Suprapubic skin (tissue), 4 donors: ENCODE measurements around the gene PRRX2. TPM values are rescaled to one million over a fixed set of nuclear protein-coding genes. Genes with fewer than 3 reads are reported as not detected.

Source experiments
- DNase-seq, 2 donors: peaks; one replicate each; pipeline ENCODE4 v3.0.0-alpha.2; 2019; ENCODE audit warnings: low spot score in 2 of 2
- H3K27ac ChIP-seq: fragments of 200-600 bp; sonication (generic); one replicate; pipeline ENCODE4 v1.5.1; 2019
- H3K27me3 ChIP-seq: fragments of 200-600 bp; sonication (generic); one replicate; pipeline ENCODE4 v1.5.1; 2019
- H3K36me3 ChIP-seq: fragments of 200-600 bp; sonication (generic); one replicate; pipeline ENCODE4 v1.5.1; 2019
- H3K4me1 ChIP-seq: fragments of 200-600 bp; sonication (generic); one replicate; pipeline ENCODE4 v1.5.1; 2019
- H3K4me3 ChIP-seq: fragments of 200-600 bp; sonication (generic); one replicate; pipeline ENCODE4 v1.5.1; 2019; ENCODE audit warnings: mild to moderate bottlenecking
- H3K9me3 ChIP-seq: fragments of 200-600 bp; sonication (generic); one replicate; pipeline ENCODE4 v1.5.1; 2019
- EP300 ChIP-seq: sonication (generic); formaldehyde crosslinking; IDR thresholded peaks from one replicate; pipeline ENCODE4 v1.6.1; 2017; ENCODE audit warnings: antibody characterized with exemption
- POLR2A ChIP-seq, 2 donors: fragments of 450-650 bp; IDR thresholded peaks; one replicate each; pipeline ENCODE4 v1.6.1; 2017; ENCODE audit warnings: antibody characterized with exemption in 2 of 2, mild to moderate bottlenecking in 2 of 2, moderate library complexity in 2 of 2
- POLR2AphosphoS5 ChIP-seq, 3 donors: sonication (generic); formaldehyde crosslinking; IDR thresholded peaks; one replicate each; pipeline ENCODE4 v1.6.1; 2017; ENCODE audit warnings: antibody characterized with exemption in 3 of 3
- WGBS: methylation state at CpG from one replicate; pipeline ENCODE4 v1.1.5; 2018; 5-methylcytosine and 5-hydroxymethylcytosine counted together
- total RNA-seq, 4 donors: library from RNA; depleted of rRNA; stranded (reverse); fragments of >200 nt; gene quantifications; one replicate each; pipeline ENCODE4 v1.1.0, GENCODE V29; 2016
- TF ChIP-seq, protein P1 (sequence below), 2 donors: fragments of 200-600 bp in 1 of 2; fragments of 450-650 bp in 1 of 2; sonication (generic) in 1 of 2; IDR thresholded peaks; one replicate each; pipeline ENCODE4 v1.5.1; 2016 to 2019; ENCODE audit warnings: antibody characterized with exemption in 2 of 2, mild to moderate bottlenecking in 1 of 2, moderate library complexity in 1 of 2

The PRRX2 gene
- total RNA-seq, 4 donors from 2014 or later = 9.9 to 16.9 (median 14.0) TPM

DNA sequence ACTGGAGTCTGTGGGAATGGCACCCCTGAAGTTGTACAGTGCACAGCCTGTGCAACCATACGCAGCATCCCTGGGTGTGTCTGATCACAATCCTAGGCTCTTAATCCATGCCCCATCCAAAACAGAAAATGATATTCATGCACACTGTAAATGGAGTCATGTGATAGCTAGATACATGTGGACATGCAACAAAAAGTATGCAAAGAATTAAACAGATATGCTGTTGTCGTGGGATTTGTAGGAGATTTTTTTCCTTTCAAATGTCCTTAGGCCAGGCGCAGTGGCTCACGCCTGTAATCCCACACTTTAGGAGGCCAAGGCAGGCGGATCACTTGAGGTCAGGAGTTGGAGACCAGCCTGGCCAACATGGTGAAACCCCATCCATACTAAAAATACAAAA lies 36.1 kb downstream of the PRRX2 start:
- H3K4me1 ChIP-seq = peaks cover 58% of the 10 kb centered on the region
- H3K27ac ChIP-seq = peak overlapping the region; percentile 74
- H3K9me3 ChIP-seq = no peaks in the 10 kb centered on the region
- no peak for DNase-seq
- H3K36me3 ChIP-seq = no peaks in the 10 kb centered on the region
- H3K27me3 ChIP-seq = peaks cover 15% of the 10 kb centered on the region
- TF ChIP-seq, protein P1, sequence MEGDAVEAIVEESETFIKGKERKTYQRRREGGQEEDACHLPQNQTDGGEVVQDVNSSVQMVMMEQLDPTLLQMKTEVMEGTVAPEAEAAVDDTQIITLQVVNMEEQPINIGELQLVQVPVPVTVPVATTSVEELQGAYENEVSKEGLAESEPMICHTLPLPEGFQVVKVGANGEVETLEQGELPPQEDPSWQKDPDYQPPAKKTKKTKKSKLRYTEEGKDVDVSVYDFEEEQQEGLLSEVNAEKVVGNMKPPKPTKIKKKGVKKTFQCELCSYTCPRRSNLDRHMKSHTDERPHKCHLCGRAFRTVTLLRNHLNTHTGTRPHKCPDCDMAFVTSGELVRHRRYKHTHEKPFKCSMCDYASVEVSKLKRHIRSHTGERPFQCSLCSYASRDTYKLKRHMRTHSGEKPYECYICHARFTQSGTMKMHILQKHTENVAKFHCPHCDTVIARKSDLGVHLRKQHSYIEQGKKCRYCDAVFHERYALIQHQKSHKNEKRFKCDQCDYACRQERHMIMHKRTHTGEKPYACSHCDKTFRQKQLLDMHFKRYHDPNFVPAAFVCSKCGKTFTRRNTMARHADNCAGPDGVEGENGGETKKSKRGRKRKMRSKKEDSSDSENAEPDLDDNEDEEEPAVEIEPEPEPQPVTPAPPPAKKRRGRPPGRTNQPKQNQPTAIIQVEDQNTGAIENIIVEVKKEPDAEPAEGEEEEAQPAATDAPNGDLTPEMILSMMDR (IDR thresholded peaks at IDR 0.05) = no peak
- no peak for TF ChIP-seq EP300
- TF ChIP-seq POLR2A (IDR thresholded peaks at IDR 0.05) = no peak
- TF ChIP-seq POLR2AphosphoS5 (IDR thresholded peaks at IDR 0.05) = no peak
- 89% methylated on average over 5 of the region's 5 CpGs for WGBS
- H3K4me3 ChIP-seq = no peak overlapping the region

DNA sequence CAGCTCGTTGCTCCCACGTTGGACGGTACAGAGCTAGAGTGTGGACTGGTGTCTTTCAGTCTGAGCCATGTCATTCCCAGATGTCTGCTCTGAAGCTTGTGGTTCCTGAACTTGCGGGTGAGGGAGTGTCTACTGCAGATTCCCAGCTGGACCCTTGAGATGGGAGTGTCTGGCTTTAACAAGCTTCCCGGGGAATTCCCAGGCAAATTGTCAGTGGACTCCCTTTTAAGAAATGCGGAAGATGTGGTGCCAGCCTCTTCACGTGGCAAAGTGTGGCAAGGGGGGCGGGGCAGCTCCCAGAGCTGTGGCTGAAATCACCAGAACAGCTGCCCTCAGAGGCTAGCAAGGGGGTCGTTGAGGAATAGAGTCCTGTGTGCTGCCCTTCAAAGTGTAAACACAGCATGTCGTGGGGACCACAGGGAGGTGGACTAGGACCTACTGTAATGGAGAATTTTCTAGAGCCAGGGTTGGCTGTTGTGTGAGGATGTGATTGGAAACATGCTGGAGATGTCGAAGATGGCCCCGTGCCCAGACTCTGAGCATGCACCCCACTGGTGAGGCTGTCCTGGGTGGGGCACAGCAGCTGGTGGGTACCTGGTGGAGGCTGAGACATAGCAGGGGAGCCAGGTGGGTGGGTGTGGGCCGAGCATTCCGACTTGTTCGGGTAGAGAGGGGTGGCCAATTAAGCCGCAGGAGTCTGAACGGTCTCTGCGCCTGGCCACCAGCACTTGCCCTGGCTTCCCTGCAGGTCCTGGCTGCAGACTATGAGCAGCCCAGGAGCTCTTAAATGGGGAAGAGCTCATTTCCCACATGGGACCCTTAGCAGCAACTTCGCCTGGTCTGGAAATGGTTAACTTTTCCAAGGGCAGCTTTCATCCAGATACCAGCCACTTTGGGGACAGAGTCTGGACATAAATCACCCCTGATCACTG lies 37.4 kb downstream of the PRRX2 start:
- TF ChIP-seq EP300 = no peak
- TF ChIP-seq POLR2AphosphoS5 (IDR thresholded peaks at IDR 0.05) = peak in 1 of 3 donors; percentile 27
- WGBS = 16% methylated on average over 9 of the region's 19 CpGs
- peaks cover 46% of the 10 kb centered on the region for H3K4me1 ChIP-seq
- no peak overlapping the region for H3K4me3 ChIP-seq
- peak overlapping the region; percentile 74 for H3K27ac ChIP-seq
- H3K27me3 ChIP-seq = peaks cover 2% of the 10 kb centered on the region
- DNase-seq = peak in 1 of 2 donors; percentile 86
- no peaks in the 10 kb centered on the region for H3K36me3 ChIP-seq
- H3K9me3 ChIP-seq = no peaks in the 10 kb centered on the region

DNA sequence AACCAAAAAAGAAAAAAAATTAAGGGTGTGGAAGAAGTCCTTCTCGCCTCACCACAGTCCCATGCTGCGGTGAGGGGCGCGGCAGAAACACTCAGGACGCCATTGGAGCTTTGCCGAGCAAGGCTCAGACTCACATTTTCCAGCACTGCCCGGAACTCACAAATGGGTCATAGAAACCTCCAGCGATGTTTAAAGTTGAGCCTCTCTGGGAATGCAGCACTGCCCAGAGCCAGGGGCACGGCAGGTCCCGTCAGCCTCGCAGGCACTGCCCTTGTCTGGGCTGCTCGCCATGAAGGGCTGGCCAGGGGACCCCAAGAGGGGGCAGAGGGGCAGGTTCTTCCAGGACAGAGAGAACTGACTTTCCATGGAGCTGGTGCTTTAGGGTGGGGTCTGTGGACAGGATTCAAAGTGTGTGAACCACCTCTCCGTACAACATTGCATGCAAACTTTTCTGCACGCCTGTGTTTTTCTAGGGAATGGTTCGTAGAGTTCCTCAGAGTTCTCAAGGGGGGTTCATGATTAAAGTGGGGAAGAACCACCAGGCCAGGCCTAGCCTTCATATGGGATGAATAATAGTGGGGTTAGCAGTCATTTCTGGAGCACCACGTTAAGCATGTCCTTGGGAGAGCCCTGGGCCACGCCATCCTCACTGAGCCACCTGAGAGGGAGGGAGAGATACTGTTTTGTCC lies 38.4 kb downstream of the PRRX2 start:
- DNase-seq = peak in 1 of 2 donors; percentile 79

DNA sequence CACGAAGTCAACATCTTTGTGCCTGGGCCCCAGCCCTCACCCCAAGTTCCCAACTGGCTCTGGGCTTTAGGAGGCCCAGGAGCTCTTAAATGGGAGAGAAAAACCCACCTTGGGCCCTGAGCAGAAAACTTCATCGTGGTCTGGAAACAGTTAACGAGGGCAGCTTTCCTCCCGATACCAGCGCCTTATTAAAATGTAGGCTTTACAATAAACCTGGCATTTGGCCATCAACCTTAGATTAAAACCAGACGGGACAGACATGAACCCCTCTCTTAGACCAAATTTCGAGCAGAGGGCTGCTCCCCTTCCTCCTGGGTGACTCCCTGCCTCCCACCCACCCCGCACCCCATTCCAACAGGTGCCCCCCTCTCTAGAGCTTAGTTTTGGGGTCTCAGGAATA lies 39.4 kb downstream of the PRRX2 start:
- Histone ChIP-seq H3K27me3 (peaks cover under 1% of the 10 kb centered on the region), H3K4me1 (peaks cover 37% of the 10 kb centered on the region), H3K4me3 (no peak overlapping the region), H3K36me3 (no peaks in the 10 kb centered on the region), H3K27ac (peak overlapping the region; percentile 68), H3K9me3 (no peaks in the 10 kb centered on the region)
- 59% methylated on average over 8 of the region's 8 CpGs for WGBS
- TF ChIP-seq POLR2A (IDR thresholded peaks at IDR 0.05) (no peak), POLR2AphosphoS5 (IDR thresholded peaks at IDR 0.05) (no peak)
- TF ChIP-seq, protein P1 (IDR thresholded peaks at IDR 0.05) = no peak
- DNase-seq = no peak

More for the DNA sequence above, 38.4 kb downstream of the PRRX2 start:
- 38% methylated on average over 12 of the region's 17 CpGs for WGBS
- Histone ChIP-seq H3K27ac (peak overlapping the region; percentile 68), H3K4me3 (no peak overlapping the region), H3K36me3 (no peaks in the 10 kb centered on the region), H3K9me3 (no peaks in the 10 kb centered on the region), H3K27me3 (peaks cover 2% of the 10 kb centered on the region), H3K4me1 (peaks cover 37% of the 10 kb centered on the region)
- TF ChIP-seq POLR2A (IDR thresholded peaks at IDR 0.05) = no peak
- no peak for TF ChIP-seq POLR2AphosphoS5 (IDR thresholded peaks at IDR 0.05)
- TF ChIP-seq, protein P1 (IDR thresholded peaks at IDR 0.05) = no peak
- no peak for TF ChIP-seq EP300

DNA sequence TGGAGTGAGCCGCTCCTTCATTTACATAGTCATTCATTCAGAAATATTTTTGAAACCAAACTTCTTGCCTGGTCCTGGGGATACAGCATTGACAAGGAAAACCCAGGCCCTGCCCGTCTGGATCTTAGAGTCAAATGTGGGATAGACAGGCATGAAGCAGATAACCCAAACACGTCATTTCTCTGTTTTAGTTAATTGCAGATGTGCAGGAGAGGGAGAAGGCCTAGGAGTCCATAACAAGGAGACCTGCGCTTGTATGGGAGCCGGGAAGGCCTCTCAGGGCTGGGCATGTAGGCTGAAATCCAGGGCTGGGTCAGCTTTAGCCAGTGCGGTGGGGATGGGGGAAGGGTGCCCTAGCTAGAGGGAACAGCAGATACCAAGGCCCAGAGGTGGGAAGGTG lies 43.3 kb downstream of the PRRX2 start:
- H3K36me3 ChIP-seq = no peaks in the 10 kb centered on the region
- H3K27ac ChIP-seq = peak overlapping the region; percentile 4
- TF ChIP-seq POLR2AphosphoS5 (IDR thresholded peaks at IDR 0.05) = no peak
- 74% methylated on average over 6 of the region's 6 CpGs for WGBS
- peaks cover 27% of the 10 kb centered on the region for H3K4me1 ChIP-seq
- no peak overlapping the region for H3K4me3 ChIP-seq
- no peaks in the 10 kb centered on the region for H3K27me3 ChIP-seq
- H3K9me3 ChIP-seq = no peaks in the 10 kb centered on the region
- DNase-seq = no peak
